GM23338 (cell line): ENCODE measurements around the gene SPINK6. TPM values are rescaled to one million over a fixed set of nuclear protein-coding genes. Genes with fewer than 3 reads are reported as not detected.

Experiments
- ATAC-seq: fragments of 200-7000 bp; cut with Tn5 transposase; 3 replicates; pipeline ENCODE4 v1.9.1; 2020
- DNase-seq: peaks from one replicate; pipeline ENCODE4 v3.0.0-alpha.2; 2015; ENCODE audit warnings: low spot score
- H2AFZ ChIP-seq: fragments of 200-600 bp; sonication (generic); 2 replicates; pipeline ENCODE4 v1.8.0; 2016; ENCODE audit warnings: antibody characterized with exemption, mild to moderate bottlenecking, moderate library complexity
- H3F3A ChIP-seq: fragments of 200-600 bp; sonication (generic); replicated peaks from 2 replicates; pipeline ENCODE4 v1.8.0; 2017; ENCODE audit warnings: antibody characterized with exemption, mixed run types, low read depth
- H3K27ac ChIP-seq: fragments of 200-600 bp; sonication (generic); 2 replicates; pipeline ENCODE4 v1.6.1; 2016; ENCODE audit warnings: low read depth
- H3K27me3 ChIP-seq: fragments of 200-600 bp; sonication (generic); 2 replicates; pipeline ENCODE4 v1.8.0; 2016; ENCODE audit warnings: mild to moderate bottlenecking, mixed run types, moderate library complexity; ENCODE audit not compliant: insufficient read depth
- H3K36me3 ChIP-seq: fragments of 200-600 bp; sonication (generic); 2 replicates; pipeline ENCODE4 v1.8.0; 2016; ENCODE audit warnings: mild to moderate bottlenecking; ENCODE audit not compliant: insufficient read depth
- H3K4me1 ChIP-seq: fragments of 200-600 bp; sonication (generic); 2 replicates; pipeline ENCODE4 v1.8.0; 2016; ENCODE audit warnings: mild to moderate bottlenecking, moderate library complexity; ENCODE audit not compliant: insufficient read depth
- H3K4me2 ChIP-seq: fragments of 200-600 bp; sonication (generic); 2 replicates; pipeline ENCODE4 v1.7.1; 2017; ENCODE audit warnings: mixed run types
- H3K4me3 ChIP-seq: fragments of 200-600 bp; sonication (generic); 2 replicates; pipeline ENCODE4 v1.6.1; 2016; ENCODE audit warnings: mixed run types
- H3K79me2 ChIP-seq: fragments of 200-600 bp; sonication (generic); replicated peaks from 2 replicates; pipeline ENCODE4 v1.8.0; 2017; ENCODE audit warnings: mild to moderate bottlenecking; ENCODE audit not compliant: insufficient read depth
- H3K9me2 ChIP-seq: fragments of 200-600 bp; sonication (generic); 2 replicates; pipeline ENCODE4 v1.8.0; 2017; ENCODE audit not compliant: insufficient read depth
- H4K20me1 ChIP-seq: fragments of 200-600 bp; sonication (generic); replicated peaks from 2 replicates; pipeline ENCODE4 v1.8.0; 2017; ENCODE audit warnings: mild to moderate bottlenecking; ENCODE audit not compliant: insufficient read depth
- H3K27ac Mint-ChIP-seq: 2 replicates; pipeline ENCODE4 v1.8.0; 2020; ENCODE audit warnings: inconsistent platforms, mild to moderate bottlenecking, moderate library complexity, mixed read lengths
- H3K27me3 Mint-ChIP-seq: 3 replicates; pipeline ENCODE4 v1.8.0; 2022; ENCODE audit warnings: low read depth, mild to moderate bottlenecking, moderate library complexity, mixed read lengths, inconsistent platforms; ENCODE audit not compliant: insufficient read depth, poor library complexity
- H3K36me3 Mint-ChIP-seq: 3 replicates; pipeline ENCODE4 v1.8.0; 2021; ENCODE audit warnings: low read depth, mild to moderate bottlenecking, inconsistent platforms, moderate library complexity, mixed read lengths
- H3K4me1 Mint-ChIP-seq: 3 replicates; pipeline ENCODE4 v1.8.0; 2020; ENCODE audit warnings: mild to moderate bottlenecking, inconsistent platforms, mixed read lengths
- H3K4me3 Mint-ChIP-seq: 3 replicates; pipeline ENCODE4 v1.8.0; 2021; ENCODE audit warnings: moderate library complexity, mild to moderate bottlenecking, inconsistent platforms, mixed read lengths
- H3K9me3 Mint-ChIP-seq: 3 replicates; pipeline ENCODE4 v1.8.0; 2020; ENCODE audit warnings: moderate library complexity, mild to moderate bottlenecking, inconsistent platforms, mixed read lengths
- CTCF ChIP-seq, 2 experiments: fragments of 200-600 bp in 1 of 2; sonication (generic) in 1 of 2; conservative IDR thresholded peaks; 2 replicates each; pipeline versions ENCODE4 v1.5.1 to v1.6.1; 2016 to 2017; ENCODE audit warnings: antibody characterized with exemption in 2 of 2, low read depth in 2 of 2, mild to moderate bottlenecking in 2 of 2, moderate library complexity in 1 of 2
- EZH2 ChIP-seq: fragments of 200-600 bp; sonication (generic); IDR thresholded peaks from one replicate; pipeline ENCODE4 v1.8.0; 2017; ENCODE audit warnings: antibody characterized with exemption, mild to moderate bottlenecking, low read depth; ENCODE audit not compliant: unreplicated experiment
- EZH2phosphoT487 ChIP-seq: fragments of 200-600 bp; sonication (generic); IDR thresholded peaks from one replicate; pipeline ENCODE4 v1.8.1; 2018; ENCODE audit warnings: antibody characterized with exemption; ENCODE audit not compliant: unreplicated experiment
- NANOG ChIP-seq: IDR thresholded peaks from 2 replicates; pipeline ENCODE4 v1.6.1; 2016; ENCODE audit warnings: antibody characterized with exemption, borderline replicate concordance
- POLR2AphosphoS5 ChIP-seq: IDR thresholded peaks from 2 replicates; pipeline ENCODE4 v1.6.1; 2016; ENCODE audit warnings: antibody characterized with exemption, low read depth
- ZNF462 ChIP-seq: fragments of 250-450 bp; sonication (Bioruptor Pico); IDR thresholded peaks from 2 replicates; pipeline ENCODE4 v1.5.0; 2020; ENCODE audit warnings: mild to moderate bottlenecking, moderate library complexity
- polyA plus RNA-seq: library from polyadenylated mRNA; unstranded; fragments of >200 nt; fragmentation: Nextera tagmentation; extraction: Ambion mirVana; gene quantifications from 2 replicates; pipeline ENCODE4 v1.2.1, GENCODE V29; 2016
- total RNA-seq: library from RNA; depleted of rRNA; stranded (reverse); fragments of >200 nt; shearing (Covaris generic); gene quantifications from 2 replicates; pipeline ENCODE4 v1.2.3, GENCODE V29; 2014

The SPINK6 gene
- total and polyA plus RNA-seq, 2 experiments from 2014 or later, result 0.53 TPM; not detected in 1

- H3K27me3 Mint-ChIP-seq, result no peaks in the 10 kb centered on the region
- Histone ChIP-seq H3K4me1 (no peaks in the 10 kb centered on the region), H3K36me3 (no peaks in the 10 kb centered on the region), H3K27me3 (no peaks in the 10 kb centered on the region), H4K20me1 (no peaks in the 10 kb centered on the region), H3K27ac (no peak overlapping the region), H3K4me3 (no peak overlapping the region), H3K9me2 (no peaks in the 10 kb centered on the region), H3F3A (no peaks in the 10 kb centered on the region), H3K79me2 (no peaks in the 10 kb centered on the region), H2AFZ (no peak overlapping the region), H3K4me2 (no peak overlapping the region)
- no peak for ATAC-seq
- H3K9me3 Mint-ChIP-seq, result no peaks in the 10 kb centered on the region
- TF ChIP-seq EZH2, result no peak
- no peak for TF ChIP-seq EZH2phosphoT487
- TF ChIP-seq POLR2AphosphoS5, result no peak
- no peak overlapping the region for H3K27ac Mint-ChIP-seq
- H3K4me1 Mint-ChIP-seq, result no peaks in the 10 kb centered on the region
- no peak for DNase-seq
- H3K36me3 Mint-ChIP-seq, result no peaks in the 10 kb centered on the region
- H3K4me3 Mint-ChIP-seq, result no peak overlapping the region
Measured at GRCh38 chr5:148237785-148238417, 35.1 kb downstream of the SPINK6 start.

GRCh38 chr5:148238418-148238794 is 35.6 kb downstream of the SPINK6 start, which contains the start of gene MARCOL:
TSS of gene MARCOL (plus strand) at chr5:148238525. CDS start at chr5:148238598, 73 bp downstream.
- Mint-ChIP-seq H3K9me3 (no peaks in the 10 kb centered on the region), H3K27me3 (no peaks in the 10 kb centered on the region), H3K36me3 (no peaks in the 10 kb centered on the region), H3K4me1 (no peaks in the 10 kb centered on the region), H3K4me3 (no peak within 1 kb of the TSS), H3K27ac (no peak within 1 kb of the TSS)
- no peaks in the 10 kb centered on the region for H3K4me1 ChIP-seq
- no peaks in the 10 kb centered on the region for H3F3A ChIP-seq
- TF ChIP-seq EZH2phosphoT487 (no peak), NANOG (no peak)
- no peaks in the 10 kb centered on the region for H3K36me3 ChIP-seq
- no peak within 1 kb of the TSS for H3K27ac ChIP-seq
- no peak within 1 kb of the TSS for H2AFZ ChIP-seq
- H4K20me1 ChIP-seq, result no peaks in the 10 kb centered on the region
- H3K4me2 ChIP-seq, result no peak within 1 kb of the TSS
- ATAC-seq (no peak), DNase-seq (no peak)
- H3K4me3 ChIP-seq, result no peak within 1 kb of the TSS
- H3K79me2 ChIP-seq, result no peaks in the 10 kb centered on the region
- H3K9me2 ChIP-seq, result no peaks in the 10 kb centered on the region
- no peaks in the 10 kb centered on the region for H3K27me3 ChIP-seq

- no peaks in the 10 kb centered on the region for H3K9me2 ChIP-seq
- no peak overlapping the region for H3K27ac Mint-ChIP-seq
- no peak overlapping the region for H3K4me3 Mint-ChIP-seq
Measured at GRCh38 chr5:148248894-148249293, 46.1 kb downstream of the SPINK6 start.

More at GRCh38 chr5:148248894-148249293, 46.1 kb downstream of the SPINK6 start:
- Histone ChIP-seq H2AFZ (no peak overlapping the region), H3K27me3 (no peaks in the 10 kb centered on the region), H4K20me1 (no peaks in the 10 kb centered on the region), H3K36me3 (peaks cover 4% of the 10 kb centered on the region; the same call in 1 of the 2 replicates), H3K79me2 (no peaks in the 10 kb centered on the region), H3K27ac (no peak overlapping the region), H3K4me3 (no peak overlapping the region), H3K4me1 (no peaks in the 10 kb centered on the region), H3K4me2 (no peak overlapping the region), H3F3A (no peaks in the 10 kb centered on the region)
- H3K36me3 Mint-ChIP-seq, result no peaks in the 10 kb centered on the region; the same call in 2 of the 3 replicates
- ATAC-seq (no peak), DNase-seq (no peak)
- no peaks in the 10 kb centered on the region for H3K4me1 Mint-ChIP-seq
- peaks cover 6% of the 10 kb centered on the region; the same call in 2 of the 3 replicates for H3K9me3 Mint-ChIP-seq
- no peak for TF ChIP-seq ZNF462 (CRISPR knock-in tag)
- no peak for TF ChIP-seq CTCF (conservative IDR thresholded peaks at IDR 0.05; ENCODE audit: low read depth in 2 of 2)
- TF ChIP-seq EZH2, result no peak
- H3K27me3 Mint-ChIP-seq, result no peaks in the 10 kb centered on the region
